HepG2 (cell line): ENCODE data around the gene ABHD6. TPM values are rescaled to one million over a fixed set of nuclear protein-coding genes. Genes with fewer than 3 reads are reported as not detected.

Source experiments
- ATF1 ChIP-seq: IDR thresholded peaks from 2 replicates; pipeline ENCODE4 v1.6.1; 2016; ENCODE audit warnings: mild to moderate bottlenecking, control low read depth
- DZIP1 ChIP-seq: sonication (generic); formaldehyde crosslinking; IDR thresholded peaks from 2 replicates; pipeline ENCODE4 v1.5.0; 2020; ENCODE audit warnings: mild to moderate bottlenecking, missing genetic modification reagents
- IRF2 ChIP-seq: IDR thresholded peaks from 2 replicates; pipeline ENCODE4 v1.6.1; 2018; ENCODE audit warnings: missing genetic modification reagents, missing compliant biosample characterization
- KDM3A ChIP-seq: IDR thresholded peaks from 2 replicates; pipeline ENCODE4 v1.6.1; 2018; ENCODE audit warnings: low read depth, missing compliant biosample characterization
- KLF11 ChIP-seq: IDR thresholded peaks from 2 replicates; pipeline ENCODE4 v1.6.1; 2016; ENCODE audit warnings: missing compliant biosample characterization
- MEF2D ChIP-seq: sonication (generic); formaldehyde crosslinking; IDR thresholded peaks from 2 replicates; pipeline ENCODE4 v1.5.1; 2020; ENCODE audit warnings: mild to moderate bottlenecking, missing genetic modification reagents
- POLR2A ChIP-seq, 2 experiments: IDR thresholded peaks; 2 replicates each; pipeline ENCODE4 v1.6.1; 2011; ENCODE audit warnings: low read depth in 2 of 2, low read length in 2 of 2, mild to moderate bottlenecking in 1 of 2, moderate library complexity in 1 of 2; ENCODE audit not compliant: insufficient read depth in 1 of 2
- RARG ChIP-seq: sonication (generic); formaldehyde crosslinking; IDR thresholded peaks from 2 replicates; pipeline ENCODE4 v1.4.0; 2020; ENCODE audit warnings: low read depth, mild to moderate bottlenecking, missing genetic modification reagents
- SP140L ChIP-seq: sonication (generic); formaldehyde crosslinking; IDR thresholded peaks from 2 replicates; pipeline ENCODE4 v1.4.0; 2020; ENCODE audit warnings: missing genetic modification reagents, borderline replicate concordance
- SPEN ChIP-seq: sonication (generic); formaldehyde crosslinking; IDR thresholded peaks from 2 replicates; pipeline ENCODE4 v1.5.1; 2020; ENCODE audit warnings: low read depth, mild to moderate bottlenecking, missing genetic modification reagents
- ZNF232 ChIP-seq: sonication (generic); formaldehyde crosslinking; IDR thresholded peaks from 2 replicates; pipeline ENCODE4 v1.4.0; 2020; ENCODE audit warnings: missing genetic modification reagents, borderline replicate concordance
- ZNF510 ChIP-seq: sonication (generic); formaldehyde crosslinking; IDR thresholded peaks from 2 replicates; pipeline ENCODE4 v1.4.0; 2020; ENCODE audit warnings: low read depth, mild to moderate bottlenecking, missing genetic modification reagents
- ZNF614 ChIP-seq: IDR thresholded peaks from 2 replicates; pipeline ENCODE4 v1.6.1; 2018; ENCODE audit warnings: missing biosample characterization, missing genetic modification reagents, inconsistent platforms, borderline replicate concordance
- ZNF629 ChIP-seq: sonication (generic); formaldehyde crosslinking; conservative IDR thresholded peaks from 2 replicates; pipeline ENCODE4 v1.5.0; 2020; ENCODE audit warnings: missing genetic modification reagents
- ZNF772 ChIP-seq: sonication (generic); formaldehyde crosslinking; IDR thresholded peaks from 2 replicates; pipeline ENCODE4 v1.5.0; 2020; ENCODE audit warnings: mild to moderate bottlenecking, missing genetic modification reagents
- ZNF883 ChIP-seq: sonication (generic); formaldehyde crosslinking; IDR thresholded peaks from 2 replicates; pipeline ENCODE4 v1.5.1; 2020; ENCODE audit warnings: mild to moderate bottlenecking, missing genetic modification reagents; ENCODE audit errors: not compliant biosample characterization
- polyA plus RNA-seq, 8 experiments: library from polyadenylated mRNA; depleted of rRNA in 3 of 8; stranded (reverse) in 7 of 8; unstranded in 1 of 8; fragments of >200 nt; fragmentation: Illumina TruSeq in 4 of 8; extraction: Trizol in 4 of 8; gene quantifications; 2 replicates each; pipeline versions ENCODE4 v1.2.1 to v1.2.3, GENCODE V29; 2011 to 2016; ENCODE audit warnings: low read depth in 4 of 8, missing spikeins in 1 of 8, mixed read lengths in 1 of 8; ENCODE audit not compliant: insufficient read depth in 1 of 8
- total RNA-seq, 5 experiments: library from RNA; depleted of rRNA; stranded (reverse); fragments of >200 nt; fragmentation: Illumina TruSeq; extraction: Trizol; gene quantifications; 2 replicates each; pipeline ENCODE4 v1.2.3, GENCODE V29; 2016; ENCODE audit warnings: low read depth in 1 of 5
- TF ChIP-seq, protein P1 (sequence below): sonication (generic); formaldehyde crosslinking; IDR thresholded peaks from 2 replicates; pipeline ENCODE4 v1.4.0; 2020; ENCODE audit warnings: missing genetic modification reagents, borderline replicate concordance
- TF ChIP-seq, protein P2 (sequence below): sonication (generic); formaldehyde crosslinking; IDR thresholded peaks from 2 replicates; pipeline ENCODE4 v1.9.0; 2021; ENCODE audit warnings: missing genetic modification reagents, borderline replicate concordance
- TF ChIP-seq, protein P3 (sequence below): sonication (generic); formaldehyde crosslinking; IDR thresholded peaks from 2 replicates; pipeline ENCODE4 v1.9.0; 2021; ENCODE audit warnings: missing genetic modification reagents, borderline replicate concordance
- TF ChIP-seq, protein P4 (sequence below): sonication (generic); formaldehyde crosslinking; IDR thresholded peaks from 2 replicates; pipeline ENCODE4 v1.5.0; 2020; ENCODE audit warnings: missing genetic modification reagents, mild to moderate bottlenecking, borderline replicate concordance

The ABHD6 gene
- total and polyA plus RNA-seq, 2 of the 13 experiments (the other 11 are each of a cell fraction or from before 2014, with no cell fraction given), result 9.0 to 17.2 TPM

DNA sequence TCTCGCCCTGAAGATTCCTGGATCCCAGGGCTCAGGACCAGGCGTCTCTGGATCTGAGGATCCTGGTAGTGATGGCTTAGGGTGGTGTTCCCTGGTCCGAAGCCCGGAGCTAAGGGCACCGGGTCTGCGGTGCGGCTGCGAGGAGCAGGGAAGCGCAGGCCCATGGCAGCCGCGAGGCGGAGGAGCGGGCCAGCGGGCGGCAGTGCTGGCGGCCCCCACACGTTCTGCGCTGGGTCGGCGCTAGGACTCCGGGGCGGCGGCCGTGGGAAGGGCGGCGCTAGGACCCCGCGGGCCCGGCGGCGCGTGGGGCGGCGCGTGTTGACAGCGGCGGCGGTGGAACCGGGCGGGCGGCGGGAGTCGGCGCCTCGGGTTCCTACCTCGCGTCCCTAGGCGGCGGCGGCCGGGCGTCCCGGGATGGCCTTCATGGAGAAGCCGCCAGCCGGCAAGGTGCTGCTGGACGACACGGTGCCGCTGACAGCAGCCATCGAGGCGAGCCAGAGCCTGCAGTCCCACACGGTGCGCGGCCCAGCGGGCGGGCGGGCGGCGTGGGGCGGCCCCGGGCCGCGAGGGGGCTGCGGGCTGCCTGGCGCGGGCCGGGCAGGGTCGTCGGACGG is 95.1 kb downstream of the ABHD6 start, which contains the start of gene PXK (continued):
- TF ChIP-seq, protein P1, sequence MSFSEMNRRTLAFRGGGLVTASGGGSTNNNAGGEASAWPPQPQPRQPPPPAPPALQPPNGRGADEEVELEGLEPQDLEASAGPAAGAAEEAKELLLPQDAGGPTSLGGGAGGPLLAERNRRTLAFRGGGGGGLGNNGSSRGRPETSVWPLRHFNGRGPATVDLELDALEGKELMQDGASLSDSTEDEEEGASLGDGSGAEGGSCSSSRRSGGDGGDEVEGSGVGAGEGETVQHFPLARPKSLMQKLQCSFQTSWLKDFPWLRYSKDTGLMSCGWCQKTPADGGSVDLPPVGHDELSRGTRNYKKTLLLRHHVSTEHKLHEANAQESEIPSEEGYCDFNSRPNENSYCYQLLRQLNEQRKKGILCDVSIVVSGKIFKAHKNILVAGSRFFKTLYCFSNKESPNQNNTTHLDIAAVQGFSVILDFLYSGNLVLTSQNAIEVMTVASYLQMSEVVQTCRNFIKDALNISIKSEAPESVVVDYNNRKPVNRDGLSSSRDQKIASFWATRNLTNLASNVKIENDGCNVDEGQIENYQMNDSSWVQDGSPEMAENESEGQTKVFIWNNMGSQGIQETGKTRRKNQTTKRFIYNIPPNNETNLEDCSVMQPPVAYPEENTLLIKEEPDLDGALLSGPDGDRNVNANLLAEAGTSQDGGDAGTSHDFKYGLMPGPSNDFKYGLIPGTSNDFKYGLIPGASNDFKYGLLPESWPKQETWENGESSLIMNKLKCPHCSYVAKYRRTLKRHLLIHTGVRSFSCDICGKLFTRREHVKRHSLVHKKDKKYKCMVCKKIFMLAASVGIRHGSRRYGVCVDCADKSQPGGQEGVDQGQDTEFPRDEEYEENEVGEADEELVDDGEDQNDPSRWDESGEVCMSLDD (CRISPR knock-in tag), result no peak
- TF ChIP-seq, protein P2, sequence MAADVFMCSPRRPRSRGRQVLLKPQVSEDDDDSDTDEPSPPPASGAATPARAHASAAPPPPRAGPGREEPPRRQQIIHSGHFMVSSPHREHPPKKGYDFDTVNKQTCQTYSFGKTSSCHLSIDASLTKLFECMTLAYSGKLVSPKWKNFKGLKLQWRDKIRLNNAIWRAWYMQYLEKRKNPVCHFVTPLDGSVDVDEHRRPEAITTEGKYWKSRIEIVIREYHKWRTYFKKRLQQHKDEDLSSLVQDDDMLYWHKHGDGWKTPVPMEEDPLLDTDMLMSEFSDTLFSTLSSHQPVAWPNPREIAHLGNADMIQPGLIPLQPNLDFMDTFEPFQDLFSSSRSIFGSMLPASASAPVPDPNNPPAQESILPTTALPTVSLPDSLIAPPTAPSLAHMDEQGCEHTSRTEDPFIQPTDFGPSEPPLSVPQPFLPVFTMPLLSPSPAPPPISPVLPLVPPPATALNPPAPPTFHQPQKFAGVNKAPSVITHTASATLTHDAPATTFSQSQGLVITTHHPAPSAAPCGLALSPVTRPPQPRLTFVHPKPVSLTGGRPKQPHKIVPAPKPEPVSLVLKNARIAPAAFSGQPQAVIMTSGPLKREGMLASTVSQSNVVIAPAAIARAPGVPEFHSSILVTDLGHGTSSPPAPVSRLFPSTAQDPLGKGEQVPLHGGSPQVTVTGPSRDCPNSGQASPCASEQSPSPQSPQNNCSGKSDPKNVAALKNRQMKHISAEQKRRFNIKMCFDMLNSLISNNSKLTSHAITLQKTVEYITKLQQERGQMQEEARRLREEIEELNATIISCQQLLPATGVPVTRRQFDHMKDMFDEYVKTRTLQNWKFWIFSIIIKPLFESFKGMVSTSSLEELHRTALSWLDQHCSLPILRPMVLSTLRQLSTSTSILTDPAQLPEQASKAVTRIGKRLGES, result no peak; the same call in 1 of the 2 replicates
- TF ChIP-seq, protein P3, sequence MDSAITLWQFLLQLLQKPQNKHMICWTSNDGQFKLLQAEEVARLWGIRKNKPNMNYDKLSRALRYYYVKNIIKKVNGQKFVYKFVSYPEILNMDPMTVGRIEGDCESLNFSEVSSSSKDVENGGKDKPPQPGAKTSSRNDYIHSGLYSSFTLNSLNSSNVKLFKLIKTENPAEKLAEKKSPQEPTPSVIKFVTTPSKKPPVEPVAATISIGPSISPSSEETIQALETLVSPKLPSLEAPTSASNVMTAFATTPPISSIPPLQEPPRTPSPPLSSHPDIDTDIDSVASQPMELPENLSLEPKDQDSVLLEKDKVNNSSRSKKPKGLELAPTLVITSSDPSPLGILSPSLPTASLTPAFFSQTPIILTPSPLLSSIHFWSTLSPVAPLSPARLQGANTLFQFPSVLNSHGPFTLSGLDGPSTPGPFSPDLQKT (CRISPR knock-in tag), result no peak
- TF ChIP-seq KLF11 (CRISPR knock-in tag), result no peak
- no peak for TF ChIP-seq ZNF510 (CRISPR knock-in tag)
- TF ChIP-seq, protein P4, sequence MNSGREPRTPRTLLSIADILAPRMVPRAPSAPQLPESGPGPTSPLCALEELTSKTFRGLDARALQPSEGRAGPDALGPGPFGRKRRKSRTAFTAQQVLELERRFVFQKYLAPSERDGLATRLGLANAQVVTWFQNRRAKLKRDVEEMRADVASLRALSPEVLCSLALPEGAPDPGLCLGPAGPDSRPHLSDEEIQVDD (CRISPR knock-in tag), result peak; percentile 70; the same call in 1 of the 2 replicates
- peak; percentile 69 for TF ChIP-seq ZNF883 (CRISPR knock-in tag)
- TF ChIP-seq ZNF629, result peak; percentile 24; the same call in 1 of the 2 replicates
- TF ChIP-seq RARG (CRISPR knock-in tag), result no peak
- peak; percentile 76; the same call in 1 of the 2 replicates for TF ChIP-seq SPEN (CRISPR knock-in tag)
- TF ChIP-seq IRF2 (CRISPR knock-in tag), result no peak
- peak; percentile 69; the same call in 1 of the 2 replicates for TF ChIP-seq KDM3A (CRISPR knock-in tag)
- peak; percentile 39; the same call in 1 of the 2 replicates for TF ChIP-seq ZNF614 (CRISPR knock-in tag)
- TF ChIP-seq DZIP1, result no peak
- TF ChIP-seq ZNF772 (CRISPR knock-in tag), result no peak; the same call in 1 of the 2 replicates
- TF ChIP-seq POLR2A (IDR thresholded peaks at IDR 0.05; ENCODE audit: insufficient read depth in 1 of 2, low read depth in 2 of 2, low read length in 2 of 2), result no peak
- TF ChIP-seq ATF1 (CRISPR knock-in tag), result no peak
- no peak for TF ChIP-seq SP140L (CRISPR knock-in tag)
- TF ChIP-seq ZNF232 (CRISPR knock-in tag), result no peak
- no peak for TF ChIP-seq MEF2D
